Activated naive CD4-positive, alpha-beta T cell treated with anti-CD3 and anti-CD28 coated beads, Interleukin-2, amount 50 U/mL, for 24 hours (primary cell): ENCODE data around the gene PCDH9.
"Not testable (repeated sequence)": the region's sequence is repeated elsewhere in the genome, so short reads cannot be mapped to it uniquely, and the experiment has no call there.

Experiments
- H3K27ac Mint-ChIP-seq: one replicate; pipeline ENCODE4 v1.8.0; 2021; ENCODE audit warnings: mild to moderate bottlenecking, mixed read lengths
- H3K27me3 Mint-ChIP-seq: one replicate; pipeline ENCODE4 v1.8.0; 2021; ENCODE audit warnings: mixed read lengths
- H3K36me3 Mint-ChIP-seq: one replicate; pipeline ENCODE4 v1.8.0; 2021; ENCODE audit warnings: mixed read lengths
- H3K4me1 Mint-ChIP-seq: one replicate; pipeline ENCODE4 v1.8.0; 2021; ENCODE audit warnings: mixed read lengths
- H3K4me3 Mint-ChIP-seq: one replicate; pipeline ENCODE4 v1.8.0; 2021; ENCODE audit warnings: mild to moderate bottlenecking, mixed read lengths
- H3K9me3 Mint-ChIP-seq: one replicate; pipeline ENCODE4 v1.8.0; 2021; ENCODE audit warnings: mixed read lengths

Gene PCDH9

DNA sequence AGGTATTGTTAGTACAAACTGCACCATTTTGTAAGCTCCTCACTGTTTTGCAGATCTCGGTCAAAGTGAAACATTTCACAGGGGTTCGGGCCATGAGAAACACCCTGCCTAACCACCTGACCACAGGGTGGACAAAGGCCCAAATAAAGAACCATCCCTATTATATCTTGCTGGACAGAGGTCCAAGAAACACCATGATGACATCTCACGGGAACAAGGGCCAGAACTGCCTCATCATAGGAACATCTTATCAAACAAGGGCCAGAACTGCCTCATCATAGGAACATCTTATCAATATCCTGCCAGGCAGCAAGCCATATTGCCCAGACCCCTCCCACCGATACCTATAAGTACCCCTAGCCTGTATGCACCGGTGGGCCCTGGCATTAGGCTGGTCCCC, 99.7 kb downstream of the PCDH9 start:
- no peak overlapping the region for H3K4me3 Mint-ChIP-seq
- H3K27ac Mint-ChIP-seq, result no peak overlapping the region
- no peaks in the 10 kb centered on the region for H3K4me1 Mint-ChIP-seq
- no peaks in the 10 kb centered on the region for H3K27me3 Mint-ChIP-seq
- no peaks in the 10 kb centered on the region for H3K9me3 Mint-ChIP-seq
- no peaks in the 10 kb centered on the region for H3K36me3 Mint-ChIP-seq

DNA sequence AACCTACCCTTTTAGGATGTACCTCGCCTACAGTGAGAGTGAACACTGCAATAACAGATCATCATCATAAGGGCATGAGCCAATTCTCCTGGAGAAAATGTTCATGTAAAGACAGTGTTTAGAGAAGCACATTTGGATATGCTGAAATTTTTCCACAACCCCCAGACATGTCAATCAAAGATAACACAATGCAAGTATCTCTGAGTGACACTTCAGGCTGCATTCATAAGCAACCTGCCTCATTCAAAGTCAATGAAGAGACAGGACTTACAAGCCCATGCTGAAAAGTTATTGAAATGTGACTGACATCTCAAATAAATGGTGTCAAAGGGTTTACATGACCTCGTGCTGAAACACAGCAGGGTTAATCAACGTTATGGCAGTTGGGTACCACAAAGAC, 102.0 kb downstream of the PCDH9 start:
- H3K9me3 Mint-ChIP-seq, result no peaks in the 10 kb centered on the region
- H3K27ac Mint-ChIP-seq, result no peak overlapping the region
- H3K4me3 Mint-ChIP-seq, result no peak overlapping the region
- no peaks in the 10 kb centered on the region for H3K27me3 Mint-ChIP-seq
- H3K4me1 Mint-ChIP-seq, result no peaks in the 10 kb centered on the region
- H3K36me3 Mint-ChIP-seq, result no peaks in the 10 kb centered on the region

DNA sequence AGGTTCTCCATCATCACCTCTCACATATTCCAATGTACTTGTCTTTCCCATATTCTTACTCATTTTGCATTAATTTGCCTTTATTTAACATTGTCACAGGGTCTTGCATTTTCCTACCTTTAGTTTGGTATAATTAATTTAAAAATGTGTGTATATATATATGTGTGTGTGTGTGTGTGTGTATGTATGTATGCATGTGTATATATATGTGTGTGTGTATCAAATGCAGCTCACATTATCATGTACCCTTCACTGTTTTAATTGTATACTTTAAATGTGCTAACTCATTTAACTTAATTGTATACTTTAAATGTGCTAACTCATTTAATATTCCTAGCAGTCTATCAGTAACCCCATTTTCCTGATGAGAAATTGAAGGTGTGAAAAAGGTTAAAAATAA, 104.5 kb downstream of the PCDH9 start:
- Mint-ChIP-seq H3K27ac (no peak overlapping the region), H3K4me3 (no peak overlapping the region), H3K9me3 (peaks cover 3% of the 10 kb centered on the region), H3K27me3 (no peaks in the 10 kb centered on the region), H3K4me1 (no peaks in the 10 kb centered on the region), H3K36me3 (no peaks in the 10 kb centered on the region)

DNA sequence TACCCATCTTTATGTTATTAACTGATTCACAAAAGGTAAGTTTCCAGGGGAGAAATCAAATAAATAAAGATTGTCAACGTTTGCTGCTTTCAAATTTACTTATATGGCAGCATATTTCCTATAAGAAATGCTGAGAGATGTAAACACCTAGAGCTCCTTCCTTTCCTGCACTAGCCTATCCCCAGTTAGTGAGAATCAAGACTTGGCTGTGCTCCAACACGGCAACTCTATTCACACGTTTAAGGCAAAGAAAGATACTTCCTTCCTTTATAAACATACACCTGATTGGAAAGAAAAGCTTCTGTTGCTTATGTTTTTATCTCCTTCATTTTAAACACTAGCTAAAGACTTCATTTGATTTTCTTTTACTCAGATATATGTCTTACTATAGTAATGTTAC, 107.0 kb downstream of the PCDH9 start:
- no peaks in the 10 kb centered on the region for H3K4me1 Mint-ChIP-seq
- H3K4me3 Mint-ChIP-seq, result no peak overlapping the region
- H3K27ac Mint-ChIP-seq, result no peak overlapping the region
- H3K36me3 Mint-ChIP-seq, result no peaks in the 10 kb centered on the region
- no peaks in the 10 kb centered on the region for H3K27me3 Mint-ChIP-seq
- H3K9me3 Mint-ChIP-seq, result peaks cover 3% of the 10 kb centered on the region

DNA sequence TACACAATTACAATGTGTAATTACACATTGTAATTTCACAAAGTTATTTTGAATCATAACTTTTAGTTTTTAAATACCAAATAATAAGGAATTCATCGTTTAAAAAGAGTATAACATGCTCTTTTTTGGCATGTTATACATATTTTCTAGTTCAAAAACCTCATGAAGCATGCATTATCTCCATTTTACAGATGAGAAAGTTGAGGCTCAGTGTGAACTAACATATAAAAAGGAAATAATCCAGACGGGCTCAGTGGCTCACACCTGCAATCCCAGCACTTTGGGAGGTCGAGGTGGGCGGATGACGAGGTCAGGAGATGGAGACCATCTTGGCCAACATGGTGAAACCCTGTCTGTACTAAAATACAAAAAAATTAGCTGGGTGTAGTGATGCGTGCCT, 107.9 kb downstream of the PCDH9 start:
- Mint-ChIP-seq H3K4me3 (no peak overlapping the region), H3K9me3 (peaks cover 3% of the 10 kb centered on the region)

DNA sequence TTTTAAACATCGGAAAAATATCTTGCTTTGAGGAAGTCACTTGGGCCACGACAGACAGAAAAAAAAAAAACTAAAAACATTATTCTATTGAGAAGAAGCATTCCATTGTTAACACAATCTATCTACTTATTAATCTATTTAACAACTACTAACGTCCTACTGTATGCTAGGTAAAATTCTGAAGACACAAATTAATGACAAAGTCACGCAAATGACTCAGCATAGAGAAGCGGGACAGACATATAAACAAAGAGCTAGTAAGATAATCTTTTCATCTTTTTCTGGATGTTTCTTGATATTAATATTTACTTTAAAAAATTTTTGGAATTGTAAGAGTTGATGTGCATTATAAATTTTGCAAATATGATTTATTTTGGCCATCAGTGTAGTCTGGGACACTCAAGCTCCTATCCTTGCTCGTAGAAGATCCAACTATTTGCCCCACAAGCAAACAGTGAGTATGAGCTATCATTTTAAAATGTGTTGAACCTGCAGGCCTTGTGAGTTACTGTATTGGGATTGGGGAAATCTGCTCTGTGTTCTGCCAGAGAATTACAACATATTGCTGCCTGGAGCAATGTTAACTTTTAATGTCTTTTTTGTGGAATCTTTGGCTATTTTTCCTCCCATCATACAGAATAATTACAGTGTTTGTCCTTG, 109.1 kb downstream of the PCDH9 start:
- H3K36me3 Mint-ChIP-seq, result no peaks in the 10 kb centered on the region
- peaks cover 3% of the 10 kb centered on the region for H3K9me3 Mint-ChIP-seq
- H3K4me3 Mint-ChIP-seq, result no peak overlapping the region
- no peaks in the 10 kb centered on the region for H3K4me1 Mint-ChIP-seq
- H3K27me3 Mint-ChIP-seq, result no peaks in the 10 kb centered on the region
- no peak overlapping the region for H3K27ac Mint-ChIP-seq

More for the DNA sequence above, 107.9 kb downstream of the PCDH9 start:
- H3K36me3 Mint-ChIP-seq, result no peaks in the 10 kb centered on the region
- H3K4me1 Mint-ChIP-seq, result no peaks in the 10 kb centered on the region
- no peak overlapping the region for H3K27ac Mint-ChIP-seq
- no peaks in the 10 kb centered on the region for H3K27me3 Mint-ChIP-seq

DNA sequence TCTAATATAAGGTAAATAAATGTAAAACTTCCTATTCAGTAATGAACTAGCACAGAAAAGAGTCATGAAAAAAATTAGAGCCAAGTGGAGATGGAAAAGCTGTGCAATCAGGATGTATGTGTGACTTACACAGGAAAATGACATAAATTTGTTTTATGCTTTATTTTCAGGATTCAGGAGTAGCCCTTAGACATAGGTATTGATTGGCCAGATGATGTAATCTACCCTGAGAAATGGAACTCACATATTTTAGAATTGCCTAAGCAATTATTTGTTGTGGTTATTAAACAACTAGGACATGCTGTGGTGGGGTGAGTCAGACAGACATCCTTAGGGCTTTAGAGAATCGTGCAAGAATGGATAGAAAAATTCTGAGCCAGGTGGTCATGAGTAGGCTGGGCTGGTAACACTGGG, 110.6 kb downstream of the PCDH9 start:
- H3K36me3 Mint-ChIP-seq, result no peaks in the 10 kb centered on the region
- H3K4me1 Mint-ChIP-seq, result no peaks in the 10 kb centered on the region
- H3K27me3 Mint-ChIP-seq, result no peaks in the 10 kb centered on the region
- H3K27ac Mint-ChIP-seq, result no peak overlapping the region
- no peak overlapping the region for H3K4me3 Mint-ChIP-seq
- H3K9me3 Mint-ChIP-seq, result peaks cover 3% of the 10 kb centered on the region

DNA sequence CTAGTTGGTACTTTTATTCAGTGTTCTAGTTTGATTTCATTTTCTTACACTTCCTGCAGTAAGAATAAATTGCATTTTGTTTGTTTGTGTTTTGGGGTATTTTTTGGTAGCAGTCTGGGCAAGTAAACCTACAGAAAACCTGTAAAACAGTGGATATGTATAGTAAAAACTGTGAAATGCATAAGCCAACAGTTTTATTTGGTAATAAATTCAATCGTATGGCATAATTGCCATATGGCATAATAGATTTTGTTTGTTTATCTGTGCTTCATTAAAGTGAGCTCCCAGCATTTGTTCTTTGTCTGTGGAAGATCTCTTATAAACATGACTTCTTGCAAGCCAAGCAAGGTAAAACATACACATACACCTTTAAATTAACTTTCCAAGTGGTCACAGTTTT, 111.9 kb downstream of the PCDH9 start:
- Mint-ChIP-seq H3K36me3 (no peaks in the 10 kb centered on the region), H3K27ac (no peak overlapping the region), H3K4me1 (no peaks in the 10 kb centered on the region), H3K9me3 (peaks cover 3% of the 10 kb centered on the region), H3K4me3 (no peak overlapping the region), H3K27me3 (no peaks in the 10 kb centered on the region)

DNA sequence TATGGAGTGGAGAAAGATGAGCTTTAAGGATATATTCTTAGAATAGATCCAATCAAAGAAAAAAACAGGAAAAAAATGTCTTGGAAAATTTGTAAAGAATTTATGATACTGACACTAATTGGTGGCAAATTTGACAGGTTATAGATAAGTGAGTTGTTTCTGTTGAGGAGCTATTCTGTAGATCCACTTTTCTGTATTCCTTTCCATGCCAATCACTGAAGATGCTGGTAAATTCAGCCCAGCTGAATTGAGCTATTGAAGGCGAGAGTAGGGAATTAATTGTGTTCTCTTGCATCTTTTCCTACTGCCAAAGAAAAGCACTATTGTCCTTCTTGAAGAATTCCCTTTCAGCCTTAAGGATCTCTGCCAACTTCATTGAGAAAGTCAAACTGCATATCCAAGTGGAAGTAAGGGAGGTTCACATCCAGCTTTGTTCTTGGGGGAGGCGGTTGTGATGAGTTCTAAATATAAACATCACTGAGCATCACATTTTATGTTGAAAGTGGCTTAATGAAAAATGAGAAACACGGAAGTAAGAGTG, 113.1 kb downstream of the PCDH9 start:
- peaks cover 3% of the 10 kb centered on the region for H3K9me3 Mint-ChIP-seq
- H3K27me3 Mint-ChIP-seq, result no peaks in the 10 kb centered on the region
- H3K27ac Mint-ChIP-seq, result no peak overlapping the region
- H3K4me1 Mint-ChIP-seq, result no peaks in the 10 kb centered on the region
- no peaks in the 10 kb centered on the region for H3K36me3 Mint-ChIP-seq
- H3K4me3 Mint-ChIP-seq, result no peak overlapping the region

DNA sequence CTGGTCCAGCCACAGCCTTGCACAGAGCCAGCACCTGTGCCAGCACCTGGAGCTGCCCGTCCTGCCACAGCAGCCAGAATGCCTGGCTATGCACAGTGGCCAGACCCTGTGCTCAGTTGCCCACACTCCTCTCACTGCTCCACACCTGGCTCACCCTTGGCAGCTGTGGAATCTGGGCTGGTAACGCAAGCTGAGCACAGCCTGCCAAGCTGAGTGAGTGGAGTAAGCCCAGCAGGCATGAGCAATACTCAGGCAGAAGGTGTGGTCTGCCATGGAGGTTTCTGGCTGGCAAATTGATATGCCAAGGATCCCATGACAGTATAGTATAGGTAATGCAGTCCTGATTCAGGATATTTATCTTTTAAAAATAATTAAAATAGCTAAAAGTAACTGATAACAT, 122.2 kb downstream of the PCDH9 start:
- no peaks in the 10 kb centered on the region for H3K36me3 Mint-ChIP-seq
- no peaks in the 10 kb centered on the region for H3K27me3 Mint-ChIP-seq
- no peaks in the 10 kb centered on the region for H3K9me3 Mint-ChIP-seq
- no peak overlapping the region for H3K4me3 Mint-ChIP-seq
- no peaks in the 10 kb centered on the region for H3K4me1 Mint-ChIP-seq
- no peak overlapping the region for H3K27ac Mint-ChIP-seq

DNA sequence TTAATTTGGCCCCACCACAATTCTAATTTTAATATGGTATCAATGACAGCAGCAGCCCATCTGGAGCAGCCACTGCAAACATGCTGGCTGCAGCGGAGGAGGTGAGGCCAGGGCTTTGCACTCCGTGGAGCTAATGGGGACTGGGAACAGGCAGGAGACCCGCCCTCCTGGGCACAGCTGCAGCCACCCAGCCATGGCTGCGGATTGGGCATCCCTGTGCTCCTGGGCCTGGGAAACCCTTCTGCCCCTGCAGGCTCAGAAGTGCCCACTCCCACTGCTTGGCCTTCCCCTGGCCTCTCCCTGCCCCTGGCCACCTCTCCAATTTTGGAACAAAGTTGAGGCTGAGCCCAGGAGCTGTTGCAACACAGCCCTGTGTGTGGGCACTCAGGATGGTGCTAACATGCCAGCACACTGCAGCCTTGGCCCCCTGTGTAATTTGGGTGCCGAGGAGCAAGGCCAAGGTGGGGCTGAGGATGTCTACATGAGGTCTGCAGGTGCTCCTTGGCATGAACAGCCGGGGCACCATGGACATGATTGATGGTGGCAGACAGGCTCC, 123.6 kb downstream of the PCDH9 start:
- H3K9me3 Mint-ChIP-seq, result no peaks in the 10 kb centered on the region
- no peak overlapping the region for H3K4me3 Mint-ChIP-seq
- no peak overlapping the region for H3K27ac Mint-ChIP-seq
- no peaks in the 10 kb centered on the region for H3K27me3 Mint-ChIP-seq
- no peaks in the 10 kb centered on the region for H3K36me3 Mint-ChIP-seq
- no peaks in the 10 kb centered on the region for H3K4me1 Mint-ChIP-seq

DNA sequence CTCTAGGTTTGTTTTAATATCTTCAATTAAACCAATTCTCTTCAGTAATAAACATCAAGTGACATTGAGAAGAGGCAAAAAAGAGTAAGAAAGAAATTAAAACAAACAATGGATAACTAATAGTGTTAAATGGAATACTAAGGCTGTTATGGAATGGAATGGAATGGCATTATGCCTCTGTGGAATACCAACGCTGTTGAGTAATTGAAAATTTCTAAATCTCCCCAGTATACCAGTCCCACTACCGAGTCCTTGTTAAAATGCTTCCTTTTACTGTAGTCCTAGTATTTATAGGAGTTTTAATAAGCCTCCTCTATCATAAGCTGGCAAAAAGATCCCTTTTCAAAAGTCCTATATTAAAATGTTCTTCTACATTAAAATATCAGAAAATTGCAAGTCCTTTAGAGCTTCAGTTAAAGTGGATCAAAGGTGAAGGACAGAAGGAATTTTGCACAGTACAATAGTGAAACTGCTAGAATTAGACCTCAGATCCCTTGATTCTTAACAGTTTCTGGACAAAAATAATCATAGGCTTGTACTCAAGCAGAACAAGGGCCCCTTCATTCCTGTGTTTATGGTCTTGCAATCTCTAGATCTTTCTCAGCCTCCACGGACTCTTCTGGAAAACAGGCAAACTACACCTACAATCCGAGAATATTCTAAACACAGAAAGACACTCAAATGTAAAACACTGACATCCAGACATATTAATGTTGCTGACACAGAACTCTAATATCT, 128.2 kb downstream of the PCDH9 start:
- Mint-ChIP-seq H3K27ac (no peak overlapping the region), H3K36me3 (no peaks in the 10 kb centered on the region), H3K4me3 (no peak overlapping the region), H3K27me3 (no peaks in the 10 kb centered on the region), H3K9me3 (no peaks in the 10 kb centered on the region), H3K4me1 (no peaks in the 10 kb centered on the region)

DNA sequence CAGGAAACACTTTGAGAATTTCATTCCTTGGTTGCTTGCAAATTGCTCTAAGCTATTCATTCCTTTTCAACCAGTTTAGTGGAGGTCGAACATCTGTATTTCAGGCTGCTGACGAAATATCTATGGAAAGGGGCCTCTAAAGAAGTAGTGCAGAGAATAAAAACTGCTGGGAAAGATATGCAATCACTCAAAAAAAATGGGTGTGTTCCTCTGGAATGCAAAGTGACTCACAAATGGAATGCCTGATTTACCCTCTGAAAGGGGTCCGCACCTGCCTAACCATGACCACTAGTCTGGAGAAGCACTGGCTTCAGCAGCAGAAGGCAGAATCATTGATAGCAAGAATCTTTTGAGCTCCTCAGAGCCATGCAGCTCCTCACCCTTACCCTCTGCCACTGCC, 129.4 kb downstream of the PCDH9 start:
- peaks cover 3% of the 10 kb centered on the region for H3K9me3 Mint-ChIP-seq
- no peaks in the 10 kb centered on the region for H3K36me3 Mint-ChIP-seq
- H3K4me3 Mint-ChIP-seq, result no peak overlapping the region
- no peak overlapping the region for H3K27ac Mint-ChIP-seq
- no peaks in the 10 kb centered on the region for H3K27me3 Mint-ChIP-seq
- no peaks in the 10 kb centered on the region for H3K4me1 Mint-ChIP-seq

DNA sequence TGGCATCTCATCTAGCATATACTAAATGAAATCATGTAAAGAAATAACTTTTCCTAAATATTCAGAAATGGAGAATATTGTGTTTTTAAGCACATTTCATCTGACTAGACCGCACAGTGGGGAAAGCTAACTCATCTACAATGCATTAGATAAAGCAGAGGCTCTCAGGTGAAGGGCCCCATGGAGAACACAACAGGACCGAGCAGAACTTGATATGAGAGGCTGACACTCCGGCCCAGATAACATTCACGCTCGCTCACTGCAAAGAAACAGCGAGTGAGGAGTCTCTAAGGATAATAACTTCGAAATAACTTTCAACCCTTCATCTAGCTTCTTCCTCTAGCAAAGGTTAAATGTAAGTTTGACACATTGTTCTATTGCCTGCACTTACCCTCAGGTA, 130.6 kb downstream of the PCDH9 start:
- Mint-ChIP-seq H3K4me1 (no peaks in the 10 kb centered on the region), H3K36me3 (no peaks in the 10 kb centered on the region), H3K27ac (no peak overlapping the region), H3K4me3 (no peak overlapping the region), H3K27me3 (no peaks in the 10 kb centered on the region), H3K9me3 (peaks cover 3% of the 10 kb centered on the region)

DNA sequence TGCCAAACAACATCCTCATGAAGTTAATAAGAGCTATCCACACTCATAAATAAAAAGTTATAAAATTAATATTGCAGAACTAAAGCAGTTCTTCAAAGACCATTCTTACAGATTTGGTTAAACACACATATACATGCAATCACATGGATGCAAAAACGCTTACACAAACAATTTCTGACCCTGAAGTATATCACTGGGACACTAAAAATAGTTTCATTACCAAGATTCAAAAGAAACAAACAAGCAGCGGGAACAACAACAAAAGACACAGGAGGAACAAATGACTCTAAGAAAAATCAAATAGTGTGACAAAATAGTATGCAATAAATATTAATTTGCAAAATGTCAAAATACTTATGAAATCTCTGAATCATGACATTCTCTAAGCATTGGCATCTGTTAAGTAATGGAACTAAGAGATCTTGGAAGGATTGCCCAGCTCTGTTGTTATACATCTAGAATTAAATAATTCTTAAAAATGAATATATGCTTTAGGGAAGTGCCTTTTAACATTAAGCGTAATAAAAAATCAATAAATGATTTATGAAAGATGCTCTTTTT, 132.2 kb downstream of the PCDH9 start:
- H3K9me3 Mint-ChIP-seq, result peaks cover 3% of the 10 kb centered on the region
- H3K27me3 Mint-ChIP-seq, result no peaks in the 10 kb centered on the region
- no peak overlapping the region for H3K27ac Mint-ChIP-seq
- no peaks in the 10 kb centered on the region for H3K4me1 Mint-ChIP-seq
- no peaks in the 10 kb centered on the region for H3K36me3 Mint-ChIP-seq
- H3K4me3 Mint-ChIP-seq, result no peak overlapping the region

DNA sequence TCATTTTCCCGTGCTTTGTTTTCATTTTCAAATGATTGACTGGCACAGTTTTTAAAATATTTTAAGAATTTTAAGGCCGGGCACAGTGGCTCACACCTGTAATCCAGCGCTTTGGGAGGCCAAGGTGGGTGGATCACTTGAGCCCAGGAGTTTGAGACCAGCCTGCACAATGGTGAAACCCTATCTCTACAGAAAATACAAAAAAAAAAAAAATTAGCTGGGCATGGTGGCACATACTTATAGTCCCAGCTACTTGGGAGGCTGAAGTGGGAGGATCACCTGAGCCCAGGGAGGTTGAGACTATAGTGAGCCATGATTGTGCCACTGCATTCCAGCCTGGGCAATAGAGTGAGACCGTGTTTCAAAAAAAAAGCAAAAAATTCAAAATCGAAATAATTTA, 133.2 kb downstream of the PCDH9 start:
- not testable (repeated sequence) for H3K27ac Mint-ChIP-seq, H3K36me3 Mint-ChIP-seq, H3K9me3 Mint-ChIP-seq

More for the DNA sequence above, 133.2 kb downstream of the PCDH9 start:
- not testable (repeated sequence) for H3K27me3 Mint-ChIP-seq, H3K4me3 Mint-ChIP-seq, H3K4me1 Mint-ChIP-seq
